Gastroesophageal sphincter (tissue), 3 donors: Measurements from ENCODE around the gene PELO.

Experiments used
- EP300 ChIP-seq: sonication (generic); formaldehyde crosslinking; IDR thresholded peaks from one replicate; pipeline ENCODE4 v1.6.1; 2017; ENCODE audit warnings: antibody characterized with exemption, mild to moderate bottlenecking
- POLR2A ChIP-seq, 2 donors: fragments of 450-650 bp; IDR thresholded peaks; one replicate each; pipeline ENCODE4 v1.6.1; 2017; ENCODE audit warnings: antibody characterized with exemption in 2 of 2, mild to moderate bottlenecking in 2 of 2, moderate library complexity in 1 of 2
- POLR2AphosphoS5 ChIP-seq: sonication (generic); formaldehyde crosslinking; IDR thresholded peaks from one replicate; pipeline ENCODE4 v1.6.1; 2017; ENCODE audit warnings: antibody characterized with exemption
- TF ChIP-seq, protein P1 (sequence below), 4 experiments: fragments of 200-600 bp in 2 of 4; fragments of 450-650 bp in 2 of 4; sonication (generic) in 1 of 4; IDR thresholded peaks; one replicate each; pipeline ENCODE4 v1.5.1; 2017 to 2019; ENCODE audit warnings: antibody characterized with exemption in 4 of 4, mild to moderate bottlenecking in 2 of 4, moderate library complexity in 2 of 4

DNA sequence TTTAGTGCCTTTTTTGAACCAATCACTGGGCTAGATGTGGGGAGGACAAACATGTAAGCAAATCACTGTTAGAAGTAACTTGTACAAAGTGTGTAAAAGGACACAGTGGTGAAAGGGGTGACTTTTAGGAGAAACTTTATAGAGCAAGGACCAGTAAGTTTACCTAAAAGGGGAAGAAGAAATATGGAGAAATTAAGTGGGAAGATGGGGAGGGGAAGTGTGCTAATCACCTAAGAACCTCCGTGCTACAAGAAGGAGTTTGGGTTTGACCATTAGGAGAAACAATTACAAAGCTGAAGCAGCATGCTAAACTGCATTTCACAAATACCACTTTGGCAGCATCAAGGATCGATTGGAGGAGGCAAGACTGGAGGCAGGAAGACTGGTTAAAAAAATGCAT, 17.3 kb downstream of the PELO start:
- TF ChIP-seq, protein P1, sequence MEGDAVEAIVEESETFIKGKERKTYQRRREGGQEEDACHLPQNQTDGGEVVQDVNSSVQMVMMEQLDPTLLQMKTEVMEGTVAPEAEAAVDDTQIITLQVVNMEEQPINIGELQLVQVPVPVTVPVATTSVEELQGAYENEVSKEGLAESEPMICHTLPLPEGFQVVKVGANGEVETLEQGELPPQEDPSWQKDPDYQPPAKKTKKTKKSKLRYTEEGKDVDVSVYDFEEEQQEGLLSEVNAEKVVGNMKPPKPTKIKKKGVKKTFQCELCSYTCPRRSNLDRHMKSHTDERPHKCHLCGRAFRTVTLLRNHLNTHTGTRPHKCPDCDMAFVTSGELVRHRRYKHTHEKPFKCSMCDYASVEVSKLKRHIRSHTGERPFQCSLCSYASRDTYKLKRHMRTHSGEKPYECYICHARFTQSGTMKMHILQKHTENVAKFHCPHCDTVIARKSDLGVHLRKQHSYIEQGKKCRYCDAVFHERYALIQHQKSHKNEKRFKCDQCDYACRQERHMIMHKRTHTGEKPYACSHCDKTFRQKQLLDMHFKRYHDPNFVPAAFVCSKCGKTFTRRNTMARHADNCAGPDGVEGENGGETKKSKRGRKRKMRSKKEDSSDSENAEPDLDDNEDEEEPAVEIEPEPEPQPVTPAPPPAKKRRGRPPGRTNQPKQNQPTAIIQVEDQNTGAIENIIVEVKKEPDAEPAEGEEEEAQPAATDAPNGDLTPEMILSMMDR (IDR thresholded peaks at IDR 0.05): no peak
- TF ChIP-seq POLR2A (IDR thresholded peaks at IDR 0.05): no peak
- peak; percentile 8 for TF ChIP-seq POLR2AphosphoS5
- no peak for TF ChIP-seq EP300
